IPS DF 4.7 (cell line): ENCODE data around the gene FGG.

Source experiments
- DNase-seq: peaks from one replicate; pipeline ENCODE4 v3.0.0-alpha.2; 2013; ENCODE audit warnings: low spot score; ENCODE audit errors: extremely low read depth

Gene FGG

DNA sequence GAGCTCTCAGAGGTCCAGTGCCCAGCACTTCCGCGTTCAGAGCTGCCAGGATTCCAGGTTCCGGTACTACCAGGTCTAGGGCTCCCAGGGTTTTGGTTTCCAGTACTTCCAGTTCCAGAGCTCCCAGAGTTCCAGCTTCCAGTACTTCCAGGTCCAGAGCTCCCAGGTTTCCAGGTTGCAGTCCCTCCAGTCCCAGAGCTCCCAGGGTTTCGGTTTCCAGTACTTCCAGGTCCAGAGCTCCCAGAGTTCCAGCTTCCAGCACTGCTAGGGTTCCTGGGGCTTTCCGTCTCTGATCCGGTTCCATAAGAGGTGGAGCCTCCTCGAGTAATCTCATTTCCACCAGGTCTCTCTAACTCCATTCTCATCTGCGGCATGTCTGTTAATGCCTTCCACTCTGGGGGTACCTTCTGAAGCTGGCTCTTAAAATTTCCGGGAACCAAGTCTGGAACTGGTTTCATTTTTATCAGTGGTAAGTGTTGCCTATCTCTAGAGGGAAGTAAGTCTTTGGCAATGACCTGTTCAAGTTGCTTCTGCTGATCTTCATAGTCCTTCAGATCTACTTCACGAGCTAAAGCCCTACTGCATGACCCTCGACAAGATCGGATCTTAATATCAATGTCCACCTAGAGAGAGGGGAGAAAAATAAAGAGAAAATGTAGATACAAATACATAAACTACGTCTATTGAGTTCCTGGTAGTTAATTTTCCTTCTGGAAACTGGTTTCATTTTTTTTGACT is 26.0 kb downstream of the FGG start:
- no peak for DNase-seq

DNA sequence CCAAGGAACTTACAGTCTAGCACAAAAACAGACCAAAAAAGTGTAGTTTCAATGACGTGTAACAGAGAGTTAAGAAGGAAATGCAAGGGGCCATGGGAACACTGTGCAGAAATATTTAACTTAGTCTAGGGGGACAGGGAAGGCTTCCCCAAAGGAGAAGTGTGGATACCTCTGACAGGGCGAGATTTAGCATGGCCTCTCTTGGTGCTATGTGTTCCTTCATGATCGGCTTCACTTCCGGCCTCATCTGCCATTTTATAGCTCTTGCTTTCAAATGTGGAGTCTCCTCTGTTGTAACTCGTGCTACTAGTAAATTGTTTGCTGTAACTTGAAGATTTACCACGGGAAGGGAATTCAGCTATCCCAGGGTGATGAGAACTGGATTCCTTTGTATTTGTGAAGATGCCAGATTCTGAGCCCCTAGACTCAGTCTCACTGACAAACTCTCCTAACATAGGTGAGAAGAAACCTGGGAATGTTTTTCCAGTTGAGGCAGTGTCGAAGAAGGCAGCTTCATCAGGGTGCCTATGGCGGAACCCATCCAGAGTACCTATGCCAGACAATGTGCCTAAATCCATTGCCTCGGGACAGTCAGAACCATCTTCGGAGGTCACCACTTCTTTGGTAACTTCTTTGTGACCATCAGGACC is 27.0 kb downstream of the FGG start:
- DNase-seq: no peak

DNA sequence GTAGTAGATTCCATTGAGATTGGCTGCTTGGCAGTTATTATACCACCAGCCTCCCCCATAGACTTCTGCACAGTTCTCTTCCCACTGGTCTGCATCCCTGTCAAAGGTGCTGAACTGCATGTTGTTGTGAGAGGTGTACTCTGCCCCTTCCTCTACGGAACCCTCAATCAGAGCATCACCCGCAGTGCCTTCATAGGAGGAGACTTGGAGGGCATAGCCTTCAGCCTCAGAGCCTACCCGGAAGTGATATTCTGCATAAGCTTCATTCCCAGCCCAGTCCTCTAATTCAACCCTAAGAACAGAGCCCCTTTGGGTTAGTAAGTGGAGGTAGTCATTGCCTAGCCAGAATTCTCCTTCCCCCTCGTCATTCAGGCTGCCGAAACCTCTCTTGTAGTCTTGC is 28.2 kb downstream of the FGG start:
- DNase-seq: no peak

DNA sequence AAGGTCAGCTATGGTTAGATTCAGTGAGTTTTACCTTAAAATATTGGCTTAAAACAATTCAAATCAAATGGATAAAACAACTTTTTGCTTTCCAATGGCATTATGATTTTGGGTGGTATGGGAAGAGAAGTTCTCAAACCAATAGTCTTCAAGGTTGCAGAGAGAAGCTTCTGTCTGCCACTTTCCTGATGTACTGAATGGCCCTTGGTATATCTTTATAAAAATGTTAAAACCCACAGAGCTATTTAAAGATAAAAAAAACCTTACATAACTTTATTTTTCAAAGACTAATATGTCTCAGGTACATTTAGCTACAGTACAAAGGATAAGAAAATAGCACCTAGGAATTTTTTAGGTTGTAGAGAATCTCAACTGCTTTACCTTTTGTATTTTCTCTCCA is 28.8 kb downstream of the FGG start:
- no peak for DNase-seq

GRCh38 chr4:154583230-154583629 is 29.2 kb downstream of the FGG start:
- DNase-seq: no peak

GRCh38 chr4:154582723-154583122 is 29.7 kb downstream of the FGG start:
- no peak for DNase-seq

- no peak for DNase-seq
Measured at GRCh38 chr4:154579927-154580326, 32.5 kb downstream of the FGG start.

GRCh38 chr4:154578919-154579318 is 33.5 kb downstream of the FGG start:
- DNase-seq: no peak

DNA sequence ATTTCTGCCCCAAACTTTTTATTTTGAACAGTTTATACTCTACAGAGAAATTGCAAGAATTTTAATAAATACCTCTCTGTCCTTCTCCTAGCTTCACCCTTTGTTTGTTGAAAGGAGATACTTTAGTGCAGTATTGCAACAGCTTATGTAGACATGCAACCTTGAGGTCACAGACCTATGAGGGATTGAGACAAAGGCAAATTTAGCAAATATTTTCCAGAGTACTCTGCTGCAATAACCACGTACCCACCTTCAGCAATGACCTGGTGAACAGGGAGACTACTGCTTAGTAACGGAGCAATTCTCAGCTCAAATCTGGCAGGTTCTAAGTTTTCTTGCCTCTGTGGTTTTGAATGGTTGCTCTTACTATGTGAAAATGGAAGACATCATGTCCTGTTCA is 35.1 kb downstream of the FGG start:
- no peak for DNase-seq

DNA sequence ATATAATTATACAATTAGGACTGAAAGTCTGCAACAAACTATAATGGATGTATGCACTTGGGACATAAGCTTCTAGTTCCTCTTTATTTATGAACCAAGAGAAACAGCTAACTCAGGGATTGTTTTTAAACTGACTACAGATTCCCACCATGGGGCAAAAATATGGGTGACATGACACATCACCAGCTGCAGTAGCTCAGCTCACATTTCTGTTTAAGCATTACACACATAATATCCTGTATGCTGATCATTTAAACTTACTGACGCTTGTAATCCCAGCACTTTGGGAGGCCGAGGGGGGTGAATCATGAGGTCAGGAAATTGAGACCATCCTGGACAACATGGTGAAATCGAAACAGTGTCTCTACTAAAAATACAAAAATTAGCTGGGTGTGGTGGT is 38.1 kb downstream of the FGG start:
- DNase-seq: no peak

- DNase-seq: no peak
Measured at GRCh38 chr4:154573190-154573870, 39.1 kb downstream of the FGG start.

- DNase-seq: no peak
Measured at GRCh38 chr4:154569584-154569983, 42.9 kb downstream of the FGG start.

DNA sequence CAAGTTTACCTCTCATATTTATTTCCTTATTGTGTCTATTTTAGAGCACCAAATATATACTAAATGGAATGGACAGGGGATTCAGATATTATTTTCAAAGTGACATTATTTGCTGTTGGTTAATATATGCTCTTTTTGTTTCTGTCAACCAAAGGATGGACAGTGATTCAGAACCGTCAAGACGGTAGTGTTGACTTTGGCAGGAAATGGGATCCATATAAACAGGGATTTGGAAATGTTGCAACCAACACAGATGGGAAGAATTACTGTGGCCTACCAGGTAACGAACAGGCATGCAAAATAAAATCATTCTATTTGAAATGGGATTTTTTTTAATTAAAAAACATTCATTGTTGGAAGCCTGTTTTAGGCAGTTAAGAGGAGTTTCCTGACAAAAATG is 43.4 kb downstream of the FGG start:
- no peak for DNase-seq

- no peak for DNase-seq
Measured at GRCh38 chr4:154566639-154567204, 45.7 kb downstream of the FGG start.

- no peak for DNase-seq
Measured at GRCh38 chr4:154565704-154566103, 46.8 kb downstream of the FGG start.

GRCh38 chr4:154564311-154564710 is 48.1 kb downstream of the FGG start:
- no peak for DNase-seq

- no peak for DNase-seq
Measured at GRCh38 chr4:154562697-154563254, 49.7 kb downstream of the FGG start, which contains the start of gene FGB. Gene FGB, plus strand, starts transcription at chr4:154563011. Its CDS starts 8 bp downstream, at chr4:154563019.

DNA sequence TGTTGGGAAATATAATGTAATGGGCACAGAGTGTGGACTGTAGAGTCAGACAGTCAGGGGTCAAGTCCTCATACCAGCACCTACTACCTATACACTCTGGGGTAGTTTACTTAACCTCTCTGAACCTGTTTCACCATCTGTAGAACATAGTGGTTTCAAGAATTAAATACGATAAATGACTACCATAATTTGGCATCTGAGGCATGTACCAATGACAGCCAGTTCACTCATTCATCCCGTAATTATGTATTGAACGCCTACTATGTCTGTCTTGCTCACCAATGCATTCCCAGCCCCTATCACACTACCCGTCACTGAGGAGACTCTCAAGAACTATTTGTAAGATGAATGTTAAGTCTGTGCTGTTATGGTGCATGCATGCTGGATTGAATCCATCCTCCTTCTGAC is 51.6 kb downstream of the FGG start:
- DNase-seq: no peak

GRCh38 chr4:154560419-154560801 is 52.0 kb downstream of the FGG start:
- no peak for DNase-seq

- peak; percentile 49 for DNase-seq
Measured at GRCh38 chr4:154559494-154560418, 52.7 kb downstream of the FGG start.

GRCh38 chr4:154559141-154559493 is 53.3 kb downstream of the FGG start:
- no peak for DNase-seq
